T1000 (cell line): Measurements from ENCODE around the gene RTKN2.
"Not testable (repeated sequence)": the region's sequence is repeated elsewhere in the genome, so short reads cannot be mapped to it uniquely, and the experiment has no call there.

Experiments used
- DNase-seq: peaks from one replicate; lab custom pipeline; 2025; ENCODE audit warnings: mixed read lengths; lab: John Stamatoyannopoulos, UW

The RTKN2 gene, protein sequence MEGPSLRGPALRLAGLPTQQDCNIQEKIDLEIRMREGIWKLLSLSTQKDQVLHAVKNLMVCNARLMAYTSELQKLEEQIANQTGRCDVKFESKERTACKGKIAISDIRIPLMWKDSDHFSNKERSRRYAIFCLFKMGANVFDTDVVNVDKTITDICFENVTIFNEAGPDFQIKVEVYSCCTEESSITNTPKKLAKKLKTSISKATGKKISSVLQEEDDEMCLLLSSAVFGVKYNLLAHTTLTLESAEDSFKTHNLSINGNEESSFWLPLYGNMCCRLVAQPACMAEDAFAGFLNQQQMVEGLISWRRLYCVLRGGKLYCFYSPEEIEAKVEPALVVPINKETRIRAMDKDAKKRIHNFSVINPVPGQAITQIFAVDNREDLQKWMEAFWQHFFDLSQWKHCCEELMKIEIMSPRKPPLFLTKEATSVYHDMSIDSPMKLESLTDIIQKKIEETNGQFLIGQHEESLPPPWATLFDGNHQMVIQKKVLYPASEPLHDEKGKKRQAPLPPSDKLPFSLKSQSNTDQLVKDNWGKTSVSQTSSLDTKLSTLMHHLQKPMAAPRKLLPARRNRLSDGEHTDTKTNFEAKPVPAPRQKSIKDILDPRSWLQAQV

GRCh38 chr10:62268399-62269114, at the start of gene RTKN2:
TSS of gene RTKN2 (minus strand) at chr10:62268844. CDS start at chr10:62268610, 234 bp downstream.
- DNase-seq = peak; percentile 61

GRCh38 chr10:62317257-62317656, 48.6 kb upstream of the RTKN2 start:
- DNase-seq = no peak

DNA sequence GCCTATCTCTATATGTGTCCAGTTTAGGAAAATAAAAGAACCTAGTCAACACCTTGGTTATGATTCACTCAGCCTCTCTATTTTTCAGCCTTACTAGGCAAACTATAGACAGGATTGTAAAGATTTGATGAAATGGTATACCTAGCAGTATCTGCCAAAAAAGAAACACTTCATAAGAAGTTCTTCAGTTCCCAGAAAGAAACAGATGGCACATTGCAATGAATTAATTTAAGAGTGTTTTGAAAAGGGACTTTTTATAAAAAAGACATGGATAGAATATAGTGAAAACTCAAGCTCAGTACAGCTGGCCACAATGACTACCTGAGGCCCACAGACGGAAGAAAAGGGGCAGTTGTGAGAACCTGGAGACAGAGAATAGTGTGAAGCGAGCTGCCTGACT, 40.6 kb upstream of the RTKN2 start:
- DNase-seq = no peak

GRCh38 chr10:62308101-62308500, 39.5 kb upstream of the RTKN2 start:
- no peak for DNase-seq

- no peak for DNase-seq
Observed at GRCh38 chr10:62307635-62308034, 39.0 kb upstream of the RTKN2 start.

DNA sequence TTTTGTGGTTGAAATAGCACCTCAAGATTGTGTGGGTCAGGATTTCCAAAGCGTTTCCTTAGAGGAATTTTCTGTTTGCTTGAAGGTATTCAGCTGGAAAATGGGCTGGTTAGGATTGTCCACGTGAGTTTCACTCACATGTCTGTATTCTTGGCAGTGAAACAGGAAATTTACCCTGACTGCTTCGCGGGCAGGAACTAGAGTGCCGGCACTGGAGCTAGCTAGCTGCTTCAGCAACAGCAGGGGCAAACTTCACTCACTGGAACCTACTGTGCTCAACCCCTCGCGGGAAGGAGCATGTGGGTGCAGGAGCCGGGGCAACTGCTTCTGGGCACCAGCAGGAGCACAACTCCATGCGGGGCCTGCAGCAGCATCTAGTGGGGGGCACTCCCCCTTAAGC, 38.0 kb upstream of the RTKN2 start:
- no peak for DNase-seq

- no peak for DNase-seq
Observed at GRCh38 chr10:62305813-62306212, 37.2 kb upstream of the RTKN2 start.

DNA sequence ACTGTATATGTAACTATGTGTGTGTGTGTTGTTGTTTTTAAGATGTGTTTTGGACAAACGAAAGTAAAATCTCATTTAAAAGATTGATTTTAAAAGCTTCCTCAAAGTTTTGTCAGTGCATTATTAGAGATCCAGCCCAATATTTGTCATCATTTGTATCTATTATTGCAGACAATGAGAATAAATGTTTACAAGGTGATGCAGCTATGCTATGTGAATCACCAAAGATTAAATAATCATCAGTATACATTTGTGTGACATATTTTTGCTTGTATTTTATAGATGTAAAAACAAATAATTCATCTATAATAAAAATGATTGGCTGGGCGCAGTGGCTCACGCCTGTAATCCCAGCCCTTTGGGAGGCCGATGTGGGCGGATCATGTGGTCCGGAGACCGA, 35.3 kb upstream of the RTKN2 start:
- no peak for DNase-seq

DNA sequence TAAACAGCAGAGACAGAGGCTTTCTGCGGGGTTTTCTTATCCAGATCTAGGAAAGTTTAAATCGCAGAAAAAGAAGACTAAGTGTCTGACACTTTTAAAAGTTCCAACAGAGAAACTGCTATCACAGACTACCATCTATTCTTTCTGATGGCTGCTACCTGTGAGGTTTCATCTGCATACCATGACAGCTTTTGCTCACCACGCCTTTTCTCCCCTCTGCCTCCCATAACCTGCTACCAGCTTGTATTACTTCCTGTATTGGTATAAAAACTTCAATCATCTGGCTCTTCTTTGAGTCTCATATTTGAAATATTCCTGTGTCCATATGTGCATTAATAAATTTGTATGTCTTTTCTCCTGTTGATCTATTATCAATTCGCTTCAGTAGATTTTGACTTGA, 34.1 kb upstream of the RTKN2 start:
- DNase-seq = no peak

DNA sequence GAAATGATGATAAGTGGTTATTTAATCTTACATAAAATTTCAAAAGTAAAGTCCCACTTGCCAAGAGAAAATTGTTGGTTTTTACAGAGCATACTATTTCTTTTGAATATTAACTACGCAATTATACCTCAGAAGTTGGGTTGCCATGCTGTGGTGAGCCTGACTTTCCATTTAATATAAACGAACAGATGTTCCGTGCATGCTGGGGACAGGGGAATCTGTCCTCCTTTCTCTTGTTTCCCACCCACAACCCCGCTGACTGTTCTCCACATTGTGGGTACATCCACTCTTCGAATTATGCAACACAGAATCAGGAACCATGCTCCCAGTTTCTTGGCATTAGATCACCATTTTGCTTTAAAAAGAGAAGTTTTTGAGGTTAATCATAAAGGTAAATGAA, 29.2 kb upstream of the RTKN2 start:
- no peak for DNase-seq

DNA sequence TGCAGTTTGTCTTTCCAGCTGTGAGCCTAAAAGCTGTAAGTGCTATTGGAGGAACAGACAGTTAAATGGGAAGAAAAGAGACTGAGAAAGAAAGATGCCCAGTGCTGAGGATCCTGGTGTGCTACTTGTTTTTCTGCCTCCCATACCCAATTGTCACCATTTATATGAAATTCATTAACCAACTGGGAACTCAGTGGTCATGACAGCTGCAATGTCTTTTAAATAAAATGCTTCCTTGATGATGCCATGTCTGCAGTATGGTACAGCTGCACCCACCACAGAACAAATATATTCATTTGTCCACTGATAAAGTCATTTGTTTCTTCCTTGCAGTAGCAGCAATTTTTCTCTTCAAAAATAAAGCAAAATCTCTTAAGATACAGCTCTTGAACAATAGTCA, 15.6 kb upstream of the RTKN2 start:
- DNase-seq = no peak

DNA sequence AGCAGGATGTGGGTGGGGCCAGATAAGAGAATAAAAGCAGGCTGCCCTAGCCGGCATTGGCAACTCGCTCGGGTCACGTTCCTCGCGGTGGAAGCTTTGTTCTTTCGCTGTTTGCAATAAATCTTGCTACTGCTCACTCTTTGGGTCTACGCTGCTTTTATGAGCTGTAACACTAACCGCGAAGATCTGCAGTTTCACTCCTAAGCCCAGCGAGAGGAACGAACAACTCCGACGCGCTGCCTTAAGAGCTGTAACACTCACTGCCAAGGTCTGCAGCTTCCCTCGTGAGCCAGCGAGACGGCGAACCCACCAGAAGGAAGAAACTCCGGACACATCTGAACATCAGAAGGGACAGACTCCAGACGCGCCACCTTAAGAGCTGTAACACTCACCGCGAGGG, 12.7 kb upstream of the RTKN2 start:
- DNase-seq = not testable (repeated sequence)

- not testable (repeated sequence) for DNase-seq
Observed at GRCh38 chr10:62280392-62280791, 11.7 kb upstream of the RTKN2 start.

DNA sequence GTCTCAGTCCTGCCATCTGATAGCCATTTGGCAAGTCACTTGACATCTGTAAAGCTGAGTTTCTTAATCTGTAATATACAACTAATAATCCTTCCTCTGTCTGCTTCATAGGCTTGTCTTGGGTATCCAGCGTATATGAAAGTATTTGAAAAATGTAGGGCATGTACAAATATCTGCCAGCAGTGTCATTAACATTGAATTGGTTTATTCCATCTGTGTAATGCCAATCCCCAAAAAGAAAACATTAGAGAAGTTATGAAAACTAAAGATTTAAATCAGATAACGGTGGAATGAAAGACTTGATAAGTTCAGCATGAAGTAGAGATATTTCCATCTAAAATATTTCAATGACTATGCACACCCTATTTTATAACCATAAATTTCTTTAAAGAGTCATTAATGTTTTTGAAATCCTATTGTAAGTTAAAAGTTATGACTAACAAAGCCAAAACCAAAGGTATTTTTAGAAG, 9.8 kb upstream of the RTKN2 start:
- DNase-seq = no peak

- DNase-seq = no peak
Observed at GRCh38 chr10:62277971-62278370, 9.3 kb upstream of the RTKN2 start.

DNA sequence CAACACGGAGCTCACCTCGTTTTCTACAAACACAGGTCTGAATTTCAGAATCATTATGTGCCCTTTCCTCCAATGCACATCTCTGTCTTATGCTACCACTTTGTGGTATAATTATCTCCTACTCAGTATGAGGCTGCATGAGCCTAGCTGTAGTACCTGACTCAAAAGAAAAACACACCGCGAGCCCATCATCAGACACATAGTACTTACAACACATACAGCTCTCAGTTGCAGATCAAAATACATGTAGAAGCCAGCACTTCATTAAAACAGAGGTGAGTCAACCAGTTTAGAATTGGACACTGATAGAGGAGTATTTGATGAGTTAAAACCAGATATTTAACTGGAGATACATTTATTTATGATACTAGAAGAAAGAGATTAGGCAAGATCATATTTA, 1.4 kb upstream of the RTKN2 start:
- DNase-seq = no peak

- no peak for DNase-seq
Observed at GRCh38 chr10:62268027-62268398, 631 bp downstream of the RTKN2 start.

GRCh38 chr10:62266611-62267010, 2.0 kb downstream of the RTKN2 start:
- DNase-seq = no peak

DNA sequence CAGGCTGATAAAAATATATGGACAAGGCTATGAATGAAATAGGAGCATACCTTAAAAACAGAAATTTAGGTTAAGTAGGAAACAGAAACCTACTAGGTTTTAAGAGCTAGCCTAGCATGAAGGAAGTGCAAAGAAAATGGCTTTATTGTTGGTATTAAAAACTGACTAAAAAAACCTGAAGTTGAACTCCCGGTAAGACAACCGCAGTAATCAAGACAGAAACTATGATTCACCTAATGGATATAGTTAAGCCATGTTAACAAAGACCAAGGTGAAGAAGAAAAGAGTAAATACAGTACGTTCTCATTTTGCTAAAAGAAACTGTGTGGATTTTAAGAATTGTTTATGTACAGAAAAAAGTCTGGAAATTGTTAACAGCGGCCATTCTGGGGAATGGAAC, 2.5 kb downstream of the RTKN2 start:
- DNase-seq = no peak

- DNase-seq = peak; percentile 34
Observed at GRCh38 chr10:62264702-62265436, 3.8 kb downstream of the RTKN2 start.

- DNase-seq = no peak
Observed at GRCh38 chr10:62264126-62264525, 4.5 kb downstream of the RTKN2 start.

DNA sequence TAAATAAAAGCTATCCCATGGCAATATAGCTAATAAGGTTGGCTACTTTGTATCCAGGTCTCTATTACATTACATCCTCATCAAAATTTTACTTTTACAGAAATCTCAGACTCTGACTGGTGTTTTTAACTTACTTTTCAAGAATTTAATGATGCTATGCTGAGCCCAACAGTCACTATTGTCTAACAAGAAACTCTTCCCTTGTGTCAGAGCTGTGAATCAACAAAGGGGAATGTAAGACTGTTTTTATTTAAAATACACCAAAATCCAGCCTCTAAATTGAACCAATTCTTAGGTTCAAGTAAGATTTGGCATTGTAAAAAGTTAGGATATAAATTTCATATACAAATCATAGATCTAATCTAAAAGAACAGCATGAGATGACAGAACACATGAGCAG, 7.0 kb downstream of the RTKN2 start:
- DNase-seq = no peak
